Ovary (tissue), 9 donors: ENCODE data around the gene GAS6. TPM values are rescaled to one million over a fixed set of nuclear protein-coding genes. Genes with fewer than 3 reads are reported as not detected.

Experiments
- DNase-seq, 5 donors: peaks; one replicate each; pipeline ENCODE4 v3.0.0-alpha.2; 2019 to 2020
- H3K27ac ChIP-seq, 2 donors: fragments of 200-600 bp; one replicate each; pipeline versions ENCODE4 v1.5.1 to v1.8.0; 2019 to 2022
- H3K27me3 ChIP-seq: fragments of 200-600 bp; one replicate; pipeline ENCODE4 v1.8.0; 2022
- H3K36me3 ChIP-seq: fragments of 200-600 bp; sonication (generic); one replicate; pipeline ENCODE4 v1.5.1; 2019
- H3K4me1 ChIP-seq: one replicate; pipeline ENCODE4 v1.8.1; 2013; ENCODE audit warnings: mild to moderate bottlenecking, moderate library complexity; ENCODE audit not compliant: insufficient read depth
- H3K4me3 ChIP-seq: fragments of 200-600 bp; sonication (generic); one replicate; pipeline ENCODE4 v1.5.1; 2017
- H3K9me3 ChIP-seq, 2 donors: fragments of 200-600 bp in 1 of 2; sonication (generic) in 1 of 2; one replicate each; pipeline versions ENCODE4 v1.5.1 to v1.8.1; 2013 to 2019; ENCODE audit warnings: mild to moderate bottlenecking in 1 of 2, moderate library complexity in 1 of 2
- EP300 ChIP-seq: sonication (generic); formaldehyde crosslinking; IDR thresholded peaks from one replicate; pipeline ENCODE4 v1.6.1; 2017; ENCODE audit warnings: antibody characterized with exemption
- POLR2A ChIP-seq: fragments of 450-650 bp; IDR thresholded peaks from one replicate; pipeline ENCODE4 v1.6.1; 2017; ENCODE audit warnings: antibody characterized with exemption, mild to moderate bottlenecking, moderate library complexity
- WGBS, 3 donors: extraction: QIAGEN DNeasy Blood & Tissue Kit in 1 of 3; methylation state at CpG; one replicate each; pipeline versions ENCODE4 v1.1.5 to v1.1.7; 2013 to 2017; 5-methylcytosine and 5-hydroxymethylcytosine counted together
- intact Hi-C, 4 donors: fragments of 100-400 bp; cut with DNase I; formaldehyde crosslinking; loops; one replicate each; pipeline versions ENCODE4 v1.11.0 to v1.15.1; 2022 to 2023
- polyA plus RNA-seq, 2 donors: library from polyadenylated mRNA; stranded (reverse); fragments of 200-250 nt in 1 of 2; fragments of 350-450 nt in 1 of 2; fragmentation: Illumina TruSeq in 1 of 2; extraction: RNeasy Lipid Tissue Mini Kit (QIAGEN cat#74804) in 1 of 2; gene quantifications; one replicate each; pipeline ENCODE4 v1.2.3, GENCODE V29; 2013 to 2014
- total RNA-seq, 7 donors: library from RNA; depleted of rRNA in 2 of 7; stranded (reverse); fragments of >200 nt in 2 of 7; fragmentation: NEBNext Ultra II Directional in 3 of 7; extraction: Animal tissue kit (Norgen Biotek cat#: 25700) in 3 of 7; gene quantifications; one replicate each; pipeline versions ENCODE4 v1.1.0 to v1.2.4, GENCODE V29; 2016 to 2023
- TF ChIP-seq, protein P1 (sequence below), 3 donors: fragments of 450-650 bp in 2 of 3; fragments of 200-600 bp in 1 of 3; IDR thresholded peaks; one replicate each; pipeline versions ENCODE4 v1.5.1 to v1.8.0; 2016 to 2022; ENCODE audit warnings: antibody characterized with exemption in 3 of 3, mild to moderate bottlenecking in 1 of 3
- donor health status: DM: no; HTN: no; CAD: no; lungs with moderate emphysema.
- donor health status: DM: no; HTN: no; CAD: no.
- donor health status: Bipolar disorder and iron deficiency.
- donor health status: DM: yes; HTN: yes; CAD: no.
- donor health status: DM: no; HTN: no; CAD: no.
- donor health status: DM: yes; HTN: yes; CAD: no.

Gene GAS6
- total and polyA plus RNA-seq, 9 donors: 44.9 to 336 (median 143) TPM

DNA sequence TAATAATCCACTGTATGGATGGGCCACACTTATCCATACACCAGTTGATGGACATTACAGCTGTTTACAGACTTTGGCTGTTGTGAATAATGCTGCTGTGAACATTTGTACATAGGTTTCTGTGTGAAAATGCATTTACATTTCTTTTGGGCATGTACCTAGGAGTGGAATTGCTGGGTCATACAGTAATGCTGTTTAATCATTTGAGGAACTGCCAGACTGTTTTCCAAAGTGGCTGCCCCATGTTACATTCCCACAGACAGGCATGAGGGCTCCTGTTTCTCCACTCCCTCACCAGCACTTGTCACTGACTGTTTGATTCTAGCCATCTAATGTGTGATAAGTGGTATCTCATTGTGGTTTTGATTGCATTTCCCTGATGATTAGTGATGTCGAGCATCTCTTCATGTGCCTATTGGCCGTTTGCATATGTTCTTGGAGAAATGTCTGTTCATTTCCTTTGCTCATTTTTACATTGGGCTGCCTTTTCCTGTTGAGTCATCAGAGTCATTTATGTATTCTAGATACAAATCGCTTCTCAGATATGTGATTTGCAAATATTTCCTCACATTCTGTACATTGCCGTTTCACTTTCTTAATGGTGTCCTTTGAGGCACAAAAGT, 92.1 kb downstream of the GAS6 start:
- TF ChIP-seq, protein P1, sequence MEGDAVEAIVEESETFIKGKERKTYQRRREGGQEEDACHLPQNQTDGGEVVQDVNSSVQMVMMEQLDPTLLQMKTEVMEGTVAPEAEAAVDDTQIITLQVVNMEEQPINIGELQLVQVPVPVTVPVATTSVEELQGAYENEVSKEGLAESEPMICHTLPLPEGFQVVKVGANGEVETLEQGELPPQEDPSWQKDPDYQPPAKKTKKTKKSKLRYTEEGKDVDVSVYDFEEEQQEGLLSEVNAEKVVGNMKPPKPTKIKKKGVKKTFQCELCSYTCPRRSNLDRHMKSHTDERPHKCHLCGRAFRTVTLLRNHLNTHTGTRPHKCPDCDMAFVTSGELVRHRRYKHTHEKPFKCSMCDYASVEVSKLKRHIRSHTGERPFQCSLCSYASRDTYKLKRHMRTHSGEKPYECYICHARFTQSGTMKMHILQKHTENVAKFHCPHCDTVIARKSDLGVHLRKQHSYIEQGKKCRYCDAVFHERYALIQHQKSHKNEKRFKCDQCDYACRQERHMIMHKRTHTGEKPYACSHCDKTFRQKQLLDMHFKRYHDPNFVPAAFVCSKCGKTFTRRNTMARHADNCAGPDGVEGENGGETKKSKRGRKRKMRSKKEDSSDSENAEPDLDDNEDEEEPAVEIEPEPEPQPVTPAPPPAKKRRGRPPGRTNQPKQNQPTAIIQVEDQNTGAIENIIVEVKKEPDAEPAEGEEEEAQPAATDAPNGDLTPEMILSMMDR (IDR thresholded peaks at IDR 0.05): no peak
- TF ChIP-seq POLR2A: no peak
- TF ChIP-seq EP300: no peak
- no peaks in the 10 kb centered on the region for H3K4me1 ChIP-seq
- no peak for DNase-seq
- 68 to 80% (median 77%) methylated on average over 4 of the region's 4 CpGs for WGBS, 3 donors
- no peak overlapping the region for H3K27ac ChIP-seq
- H3K4me3 ChIP-seq: no peak overlapping the region
- no peaks in the 10 kb centered on the region for H3K36me3 ChIP-seq
- no peaks in the 10 kb centered on the region for H3K27me3 ChIP-seq
- no peaks in the 10 kb centered on the region for H3K9me3 ChIP-seq
- intact Hi-C loops: no loop called here

DNA sequence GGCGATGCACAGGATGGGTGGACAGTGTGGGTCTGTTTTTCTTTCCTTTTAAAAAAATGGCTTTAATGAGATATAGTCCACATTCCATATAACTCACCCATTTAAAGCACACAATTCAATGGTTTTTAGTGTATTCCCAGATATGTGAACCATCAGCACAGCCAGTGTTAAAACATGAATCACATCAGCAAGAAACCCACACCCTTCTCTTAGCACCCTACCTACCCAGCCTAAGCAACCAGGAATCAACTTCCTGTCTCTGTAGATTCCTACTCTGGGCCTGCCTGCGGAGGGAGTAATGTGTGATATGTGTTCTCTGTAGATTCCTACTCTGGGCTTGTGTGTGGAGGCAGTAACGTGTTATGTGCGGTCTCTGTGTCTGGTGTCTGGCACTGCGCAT, 92.9 kb downstream of the GAS6 start:
- TF ChIP-seq, protein P1 (IDR thresholded peaks at IDR 0.05): no peak
- TF ChIP-seq EP300: no peak
- TF ChIP-seq POLR2A: no peak
- DNase-seq: peak in 1 of 5 donors; percentile 3
- H3K36me3 ChIP-seq: no peaks in the 10 kb centered on the region
- no peaks in the 10 kb centered on the region for H3K9me3 ChIP-seq
- H3K27me3 ChIP-seq: no peaks in the 10 kb centered on the region
- no peak overlapping the region for H3K27ac ChIP-seq
- 89 to 95% (median 92%) methylated on average over 5 of the region's 5 CpGs for WGBS, 3 donors
- no peak overlapping the region for H3K4me3 ChIP-seq
- intact Hi-C loops: no loop called here
- no peaks in the 10 kb centered on the region for H3K4me1 ChIP-seq

Other genes with a start within 250 kb of the GAS6 start
- gene ATP4B, start 205.9 kb downstream of the GAS6 start, total RNA-seq: under 1 TPM in 1 of 7 donors, not detected in 6; 0.28 TPM
- gene ATP4B, start 205.9 kb downstream of the GAS6 start, polyA plus RNA-seq: not detected
- under 1 TPM in 2 of 7 donors, not detected in 5; 0.07 to 0.10 TPM for gene GRK1, start 196.9 kb downstream of the GAS6 start, total RNA-seq
- under 1 TPM in 1 of 2 donors, not detected in 1; 0.02 TPM for gene GRK1, start 196.9 kb downstream of the GAS6 start, polyA plus RNA-seq
- gene TMEM255B, start 104.8 kb downstream of the GAS6 start, total RNA-seq: 10 to 100 TPM in 4 of 7 donors, 1 to 10 TPM in 2, under 1 TPM in 1; 0.60 to 18.6 (median 10.4) TPM
- gene TMEM255B, start 104.8 kb downstream of the GAS6 start, polyA plus RNA-seq: 1 to 10 TPM; 2.1 to 7.9 TPM
- gene C13orf46, start 110.0 kb upstream of the GAS6 start, total RNA-seq: 1 to 10 TPM in 2 of 7 donors, under 1 TPM in 3, not detected in 2; 0.35 to 2.0 (median 0.58) TPM
- gene C13orf46, start 110.0 kb upstream of the GAS6 start, polyA plus RNA-seq: under 1 TPM; 0.05 to 0.31 TPM